Gastroesophageal sphincter (tissue), 4 donors: ENCODE data around the gene PGA4. TPM values are rescaled to one million over a fixed set of nuclear protein-coding genes. Genes with fewer than 3 reads are reported as not detected.

ENCODE experiments used
- ATAC-seq: fragments of 150-250 bp; one replicate; pipeline ENCODE4 v1.9.1; 2016; ENCODE audit warnings: mild to moderate bottlenecking, moderate library complexity
- H3K27ac ChIP-seq, 4 donors: fragments of 200-600 bp; sonication (generic) in 3 of 4; 1 replicate in 3 of 4; 2 replicates in 1 of 4; pipeline ENCODE4 v1.5.1; 2016 to 2019
- H3K27me3 ChIP-seq: fragments of 200-600 bp; sonication (generic); one replicate; pipeline ENCODE4 v1.5.1; 2019
- H3K36me3 ChIP-seq, 2 donors: fragments of 200-600 bp; sonication (generic); one replicate each; pipeline ENCODE4 v1.5.1; 2019; ENCODE audit warnings: control low read depth in 1 of 2
- H3K4me1 ChIP-seq, 3 donors: fragments of 200-600 bp; sonication (generic); 1 replicate in 2 of 3; 2 replicates in 1 of 3; pipeline ENCODE4 v1.5.1; 2016 to 2019; ENCODE audit warnings: control low read depth in 2 of 3
- H3K4me3 ChIP-seq, 2 donors: fragments of 200-600 bp; sonication (generic); one replicate each; pipeline ENCODE4 v1.5.1; 2019; ENCODE audit warnings: mild to moderate bottlenecking in 1 of 2, moderate library complexity in 1 of 2
- H3K9me3 ChIP-seq, 3 donors: fragments of 200-600 bp; sonication (generic); one replicate each; pipeline ENCODE4 v1.5.1; 2017 to 2019; ENCODE audit warnings: control low read depth in 2 of 3
- CTCF ChIP-seq, 4 experiments: fragments of 200-600 bp in 2 of 4; fragments of 450-650 bp in 2 of 4; sonication (generic) in 1 of 4; IDR thresholded peaks; one replicate each; pipeline ENCODE4 v1.5.1; 2017 to 2019; ENCODE audit warnings: antibody characterized with exemption in 4 of 4, mild to moderate bottlenecking in 2 of 4, moderate library complexity in 2 of 4
- EP300 ChIP-seq: sonication (generic); formaldehyde crosslinking; IDR thresholded peaks from one replicate; pipeline ENCODE4 v1.6.1; 2017; ENCODE audit warnings: antibody characterized with exemption, mild to moderate bottlenecking
- POLR2A ChIP-seq, 2 donors: fragments of 450-650 bp; IDR thresholded peaks; one replicate each; pipeline ENCODE4 v1.6.1; 2017; ENCODE audit warnings: antibody characterized with exemption in 2 of 2, mild to moderate bottlenecking in 2 of 2, moderate library complexity in 1 of 2
- POLR2AphosphoS5 ChIP-seq: sonication (generic); formaldehyde crosslinking; IDR thresholded peaks from one replicate; pipeline ENCODE4 v1.6.1; 2017; ENCODE audit warnings: antibody characterized with exemption
- whole genome bisulfite sequencing, 2 donors: methylation state at CpG; one replicate each; pipeline ENCODE4 v1.1.5; 2018; ENCODE audit warnings: low coverage in 1 of 2; 5-methylcytosine and 5-hydroxymethylcytosine counted together
- total RNA-seq, 4 donors: library from RNA; depleted of rRNA; stranded (reverse); fragments of >200 nt; gene quantifications; one replicate each; pipeline ENCODE4 v1.1.0, GENCODE V29; 2016

PGA4 gene
- total RNA-seq, 4 donors from 2014 or later = 1.2 to 8.8 TPM; not detected in 2

- Histone ChIP-seq H3K27me3 (no peaks in the 10 kb centered on the region), H3K4me1 (no peaks in the 10 kb centered on the region), H3K27ac (no peak overlapping the region), H3K9me3 (no peaks in the 10 kb centered on the region), H3K36me3 (no peaks in the 10 kb centered on the region), H3K4me3 (no peak overlapping the region)
- TF ChIP-seq CTCF (IDR thresholded peaks at IDR 0.05) = peak in 3 of 4 experiments; percentile 53 to 75 (median 62)
- TF ChIP-seq POLR2AphosphoS5 = no peak
- no peak for TF ChIP-seq EP300
- TF ChIP-seq POLR2A (IDR thresholded peaks at IDR 0.05) = no peak
- peak; percentile 62 for ATAC-seq
- 18 to 80% methylated on average over 3 of the region's 12 CpGs for WGBS, 2 donors
Measured at GRCh38 chr11:61254403-61255025, 32.4 kb downstream of the PGA4 start.

- ATAC-seq = no peak
- Histone ChIP-seq H3K27ac (no peak overlapping the region), H3K36me3 (no peaks in the 10 kb centered on the region), H3K4me1 (no peaks in the 10 kb centered on the region), H3K9me3 (no peaks in the 10 kb centered on the region), H3K4me3 (no peak overlapping the region), H3K27me3 (no peaks in the 10 kb centered on the region)
- 88 to 100% methylated on average over 2 of the region's 18 CpGs for WGBS, 2 donors
- no peak for TF ChIP-seq POLR2AphosphoS5
- no peak for TF ChIP-seq POLR2A (IDR thresholded peaks at IDR 0.05)
- no peak for TF ChIP-seq EP300
- no peak for TF ChIP-seq CTCF (IDR thresholded peaks at IDR 0.05)
Measured at GRCh38 chr11:61256710-61257482, 34.7 kb downstream of the PGA4 start.

- Histone ChIP-seq H3K36me3 (no peaks in the 10 kb centered on the region), H3K9me3 (no peaks in the 10 kb centered on the region), H3K4me1 (no peaks in the 10 kb centered on the region), H3K27ac (no peak overlapping the region), H3K27me3 (no peaks in the 10 kb centered on the region), H3K4me3 (no peak overlapping the region)
- TF ChIP-seq CTCF (IDR thresholded peaks at IDR 0.05) = no peak
- no peak for TF ChIP-seq POLR2A (IDR thresholded peaks at IDR 0.05)
- no peak for TF ChIP-seq POLR2AphosphoS5
- TF ChIP-seq EP300 = no peak
- WGBS, 2 donors = 57% methylated on average over 4 of the region's 9 CpGs; no CpG with 5 or more reads in 1 of the 2 donors
- ATAC-seq = no peak
Measured at GRCh38 chr11:61258546-61258945, 36.4 kb downstream of the PGA4 start.

- H3K4me3 ChIP-seq = no peak overlapping the region
- H3K27ac ChIP-seq = no peak overlapping the region
- no peaks in the 10 kb centered on the region for H3K27me3 ChIP-seq
- WGBS, 2 donors = 92 to 96% methylated on average over 3 of the region's 6 CpGs
- TF ChIP-seq POLR2A (IDR thresholded peaks at IDR 0.05) (no peak), CTCF (IDR thresholded peaks at IDR 0.05) (no peak), POLR2AphosphoS5 (no peak), EP300 (no peak)
- H3K4me1 ChIP-seq = no peaks in the 10 kb centered on the region
- no peaks in the 10 kb centered on the region for H3K9me3 ChIP-seq
- no peak for ATAC-seq
- H3K36me3 ChIP-seq = no peaks in the 10 kb centered on the region
Measured at GRCh38 chr11:61259363-61259762, 37.2 kb downstream of the PGA4 start.

GRCh38 chr11:61264371-61264770 lies 42.2 kb downstream of the PGA4 start:
- no peak overlapping the region for H3K4me3 ChIP-seq
- no peaks in the 10 kb centered on the region for H3K27me3 ChIP-seq
- ATAC-seq = no peak
- TF ChIP-seq POLR2A (IDR thresholded peaks at IDR 0.05) = no peak
- no peak for TF ChIP-seq CTCF (IDR thresholded peaks at IDR 0.05)
- TF ChIP-seq POLR2AphosphoS5 = no peak
- no peak for TF ChIP-seq EP300
- 79 to 94% methylated on average over 2 of the region's 6 CpGs for WGBS, 2 donors
- H3K27ac ChIP-seq = no peak overlapping the region
- no peaks in the 10 kb centered on the region for H3K9me3 ChIP-seq
- H3K4me1 ChIP-seq = no peaks in the 10 kb centered on the region
- H3K36me3 ChIP-seq = no peaks in the 10 kb centered on the region
